HCT116 (cell line): ENCODE data around the gene PDE8A. TPM values are rescaled to one million over a fixed set of nuclear protein-coding genes. Genes with fewer than 3 reads are reported as not detected.

Source experiments
- ATAC-seq: fragments of 200-7000 bp; cut with Tn5 transposase; 2 replicates; pipeline ENCODE4 v1.9.1; 2020; ENCODE audit warnings: mild to moderate bottlenecking, moderate library complexity
- BruUV-seq: library from RNA; stranded (reverse); fragments of 400-500 nt; replicated peaks from 2 replicates; lab custom pipeline; 2021; lab: Mats Ljungman, UMichigan
- CTCF ChIA-PET: fragments of 300-600 bp; sonication (Branson Sonifier 250); formaldehyde crosslinking; loops from one replicate; lab custom pipeline; 2021; ENCODE audit warnings: antibody characterized with exemption; lab: Charles Lee
- POLR2A ChIA-PET: fragments of 300-600, 350-600 bp; sonication (Branson Sonifier 250); formaldehyde crosslinking; loops from one replicate; lab custom pipeline; 2021; ENCODE audit warnings: antibody characterized with exemption; lab: Charles Lee
- RAD21 ChIA-PET, 2 experiments: fragments of 300-600 bp; sonication (Branson Sonifier 250); formaldehyde crosslinking; loops; one replicate each; lab custom pipeline; 2023; ENCODE audit warnings: low total read pairs in 2 of 2; ENCODE audit not compliant: uncharacterized antibody in 2 of 2, unreplicated experiment in 2 of 2, low non-redundant PET in 1 of 2; lab: Charles Lee
- DNase-seq: peaks from one replicate; pipeline ENCODE4 v3.0.0-alpha.2; 2010; ENCODE audit warnings: low read depth, low spot score
- H2AFZ ChIP-seq: fragments of 200-600 bp; shearing (Covaris generic), sonication (generic); 2 replicates; pipeline ENCODE4 v1.6.1; 2017; ENCODE audit warnings: low read depth, mixed run types, mixed read lengths, antibody characterized with exemption, low read length; ENCODE audit not compliant: poor library complexity, severe bottlenecking
- H3K27ac ChIP-seq: 2 replicates; pipeline ENCODE4 v1.5.1; 2012; ENCODE audit warnings: low read depth, low read length
- H3K27me3 ChIP-seq: fragments of 200-600 bp; sonication (generic); 2 replicates; pipeline ENCODE4 v1.6.1; 2016; ENCODE audit warnings: mixed run types, low read length, mixed read lengths; ENCODE audit not compliant: insufficient read depth
- H3K36me3 ChIP-seq, 2 experiments: fragments of 200-500 bp in 1 of 2; fragments of 200-600 bp in 1 of 2; sonication (Bioruptor generic) in 1 of 2; sonication (generic) in 1 of 2; 2 replicates each; pipeline versions ENCODE4 v1.5.1 to v1.6.1; 2014 to 2016; ENCODE audit warnings: low read length in 2 of 2, inconsistent platforms in 1 of 2, mixed read lengths in 1 of 2, mixed run types in 1 of 2; ENCODE audit not compliant: insufficient read depth in 2 of 2, control insufficient read depth in 1 of 2
- H3K4me1 ChIP-seq, 2 experiments: fragments of 200-600 bp in 1 of 2; sonication (generic) in 1 of 2; 2 replicates each; pipeline versions ENCODE4 v1.5.1 to v1.6.1; 2012 to 2017; ENCODE audit warnings: low read length in 2 of 2, inconsistent platforms in 1 of 2, mild to moderate bottlenecking in 1 of 2, mixed read lengths in 1 of 2, mixed run types in 1 of 2, moderate library complexity in 1 of 2; ENCODE audit not compliant: insufficient read depth in 2 of 2, control insufficient read depth in 1 of 2
- H3K4me2 ChIP-seq: fragments of 200-600 bp; sonication (generic); 2 replicates; pipeline ENCODE4 v1.6.1; 2017; ENCODE audit warnings: mixed run types, low read length, mixed read lengths
- H3K4me3 ChIP-seq, 2 experiments: fragments of 200-600 bp in 1 of 2; sonication (generic) in 1 of 2; replicated peaks in 1 of 2; 2 replicates each; pipeline ENCODE4 v1.5.1; 2011 to 2016; ENCODE audit warnings: low read length in 2 of 2, control low read depth in 1 of 2, low read depth in 1 of 2, mild to moderate bottlenecking in 1 of 2, mixed read lengths in 1 of 2, mixed run types in 1 of 2
- H3K79me2 ChIP-seq: fragments of 200-600 bp; sonication (generic); 2 replicates; pipeline ENCODE4 v1.6.1; 2017; ENCODE audit warnings: mild to moderate bottlenecking, mixed run types, low read length, moderate library complexity, mixed read lengths; ENCODE audit not compliant: insufficient read depth
- H3K9ac ChIP-seq: fragments of 200-600 bp; sonication (generic); 2 replicates; pipeline ENCODE4 v1.6.1; 2016; ENCODE audit warnings: low read length, mixed read lengths
- H3K9me2 ChIP-seq: fragments of 200-600 bp; sonication (generic), shearing (Covaris generic); 2 replicates; pipeline ENCODE4 v1.6.1; 2017; ENCODE audit warnings: mixed run types, mild to moderate bottlenecking, moderate library complexity; ENCODE audit not compliant: insufficient read depth
- H3K9me3 ChIP-seq, 2 experiments: fragments of 200-500 bp in 1 of 2; fragments of 200-600 bp in 1 of 2; sonication (Bioruptor generic) in 1 of 2; sonication (generic) in 1 of 2; 2 replicates each; pipeline ENCODE4 v1.6.1; 2014 to 2017; ENCODE audit warnings: low read length in 2 of 2, mixed read lengths in 2 of 2, inconsistent platforms in 1 of 2, low read depth in 1 of 2, mild to moderate bottlenecking in 1 of 2, mixed run types in 1 of 2, moderate library complexity in 1 of 2; ENCODE audit not compliant: control insufficient read depth in 1 of 2, insufficient read depth in 1 of 2
- H4K20me1 ChIP-seq: fragments of 200-600 bp; sonication (generic), shearing (Covaris generic); 2 replicates; pipeline ENCODE4 v1.6.1; 2017; ENCODE audit warnings: mixed run types, mild to moderate bottlenecking, moderate library complexity; ENCODE audit not compliant: insufficient read depth
- CEBPB ChIP-seq: IDR thresholded peaks from 2 replicates; pipeline ENCODE4 v1.6.1; 2012; ENCODE audit warnings: low read depth
- EGR1 ChIP-seq: IDR thresholded peaks from 2 replicates; pipeline ENCODE4 v1.6.1; 2012; ENCODE audit warnings: low read depth
- EZH2phosphoT487 ChIP-seq: fragments of 200-600 bp; IDR thresholded peaks from 2 replicates; pipeline ENCODE4 v1.6.1; 2018; ENCODE audit warnings: antibody characterized with exemption, borderline replicate concordance
- POLR2AphosphoS5 ChIP-seq: IDR thresholded peaks from 2 replicates; pipeline ENCODE4 v1.6.1; 2011; ENCODE audit warnings: mild to moderate bottlenecking, low read depth, low read length, moderate library complexity
- REST ChIP-seq: IDR thresholded peaks from 2 replicates; pipeline ENCODE4 v1.6.1; 2012; ENCODE audit warnings: low read depth
- SRF ChIP-seq: IDR thresholded peaks from 2 replicates; pipeline ENCODE4 v1.6.1; 2012; ENCODE audit warnings: low read depth
- TCF7L2 ChIP-seq: IDR thresholded peaks from 2 replicates; pipeline ENCODE4 v1.7.0; 2011; ENCODE audit warnings: borderline replicate concordance, inconsistent platforms; ENCODE audit not compliant: insufficient read depth, insufficient read length; ENCODE audit errors: extremely low read depth
- ZFX ChIP-seq: fragments of 450-650 bp; IDR thresholded peaks from 2 replicates; pipeline ENCODE4 v1.6.1; 2017
- intact Hi-C: fragments of 100-400 bp; cut with micrococcal nuclease; formaldehyde crosslinking; loops from 2 replicates; pipeline ENCODE4 v1.10.0; 2022
- total RNA-seq: library from RNA; stranded (reverse); gene quantifications from one replicate; pipeline ENCODE4 v1.2.1, GENCODE V29; 2021; ENCODE audit not compliant: unreplicated experiment
- TF ChIP-seq, protein P1 (sequence below), 3 experiments: fragments of 200-600 bp in 1 of 3; sonication (generic) in 1 of 3; IDR thresholded peaks in 2 of 3; conservative IDR thresholded peaks in 1 of 3; 2 replicates each; pipeline ENCODE4 v1.5.1; 2012 to 2017; ENCODE audit warnings: low read depth in 2 of 3, low read length in 2 of 3, antibody characterized with exemption in 1 of 3, borderline replicate concordance in 1 of 3, control low read depth in 1 of 3, mild to moderate bottlenecking in 1 of 3, mixed read lengths in 1 of 3, mixed run types in 1 of 3, moderate library complexity in 1 of 3; ENCODE audit not compliant: insufficient read depth in 1 of 3
- TF ChIP-seq, protein P2 (sequence below): IDR thresholded peaks from 2 replicates; pipeline ENCODE4 v1.6.1; 2012

The PDE8A gene
- total RNA-seq, 1 experiment from 2014 or later = 37.8 TPM

DNA sequence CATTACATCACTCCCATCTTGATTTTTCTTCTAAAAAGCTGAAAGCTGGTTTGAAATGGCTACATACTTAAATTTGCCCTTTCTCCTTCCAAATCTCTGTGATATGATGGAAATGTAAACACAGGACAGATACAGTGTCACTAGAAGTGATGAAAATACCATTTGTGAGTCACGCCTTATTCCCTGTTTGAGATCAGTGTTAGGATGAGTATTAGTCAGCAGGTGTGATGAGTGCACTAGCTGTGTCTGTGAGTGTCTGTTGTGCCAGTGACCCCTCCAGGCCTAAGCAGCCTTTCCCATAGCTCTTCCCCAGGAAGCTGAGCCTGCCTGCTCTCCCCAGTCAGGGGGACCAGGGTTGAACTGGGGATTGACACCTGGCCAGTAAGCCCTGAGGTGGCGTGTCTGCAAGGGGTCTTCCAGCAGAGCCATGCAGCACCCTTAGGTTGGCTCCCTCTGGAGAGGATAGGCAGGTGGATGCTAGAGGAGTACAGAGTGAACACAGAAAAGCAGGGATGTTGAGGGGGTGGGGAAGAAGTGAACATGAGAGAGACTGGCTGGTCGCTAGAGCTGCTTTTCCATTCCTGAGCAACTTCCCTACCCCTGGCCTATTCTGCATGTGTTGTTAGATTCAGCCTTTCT lies 92.0 kb downstream of the PDE8A start:
- Histone ChIP-seq H3K9me2 (no peaks in the 10 kb centered on the region), H3K9me3 (no peaks in the 10 kb centered on the region), H3K79me2 (no peaks in the 10 kb centered on the region), H3K27me3 (no peaks in the 10 kb centered on the region), H3K9ac (no peak overlapping the region), H3K4me2 (no peak overlapping the region), H4K20me1 (no peaks in the 10 kb centered on the region), H2AFZ (no peak overlapping the region), H3K36me3 (0 out of 4 replicates have a peak, but pooled peaks cover 0 to 3% of the 10 kb centered on the region in 2 experiments), H3K27ac (no peak overlapping the region), H3K4me3 (no peak overlapping the region), H3K4me1 (no peaks in the 10 kb centered on the region; a peak in 1 of 4 replicates)
- intact Hi-C loops = no loop called here
- BruUV-seq = no TSS peak
- ChIA-PET CTCF (no interaction called here), RAD21 (no interaction called here), POLR2A (no interaction called here)
- DNase-seq = no peak
- ATAC-seq = no peak
- TF ChIP-seq EZH2phosphoT487 (no peak), SRF (no peak), POLR2AphosphoS5 (no peak), REST (no peak), EGR1 (no peak), CEBPB (no peak), TCF7L2 (no peak), ZFX (no peak)
- TF ChIP-seq, protein P1, sequence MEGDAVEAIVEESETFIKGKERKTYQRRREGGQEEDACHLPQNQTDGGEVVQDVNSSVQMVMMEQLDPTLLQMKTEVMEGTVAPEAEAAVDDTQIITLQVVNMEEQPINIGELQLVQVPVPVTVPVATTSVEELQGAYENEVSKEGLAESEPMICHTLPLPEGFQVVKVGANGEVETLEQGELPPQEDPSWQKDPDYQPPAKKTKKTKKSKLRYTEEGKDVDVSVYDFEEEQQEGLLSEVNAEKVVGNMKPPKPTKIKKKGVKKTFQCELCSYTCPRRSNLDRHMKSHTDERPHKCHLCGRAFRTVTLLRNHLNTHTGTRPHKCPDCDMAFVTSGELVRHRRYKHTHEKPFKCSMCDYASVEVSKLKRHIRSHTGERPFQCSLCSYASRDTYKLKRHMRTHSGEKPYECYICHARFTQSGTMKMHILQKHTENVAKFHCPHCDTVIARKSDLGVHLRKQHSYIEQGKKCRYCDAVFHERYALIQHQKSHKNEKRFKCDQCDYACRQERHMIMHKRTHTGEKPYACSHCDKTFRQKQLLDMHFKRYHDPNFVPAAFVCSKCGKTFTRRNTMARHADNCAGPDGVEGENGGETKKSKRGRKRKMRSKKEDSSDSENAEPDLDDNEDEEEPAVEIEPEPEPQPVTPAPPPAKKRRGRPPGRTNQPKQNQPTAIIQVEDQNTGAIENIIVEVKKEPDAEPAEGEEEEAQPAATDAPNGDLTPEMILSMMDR (IDR thresholded peaks at IDR 0.05 in 2 of 3, conservative IDR thresholded peaks at IDR 0.05 in 1 of 3; ENCODE audit: borderline replicate concordance in 1 of 3, insufficient read depth in 1 of 3, low read depth in 2 of 3, low read length in 2 of 3) = no peak
- TF ChIP-seq, protein P2, sequence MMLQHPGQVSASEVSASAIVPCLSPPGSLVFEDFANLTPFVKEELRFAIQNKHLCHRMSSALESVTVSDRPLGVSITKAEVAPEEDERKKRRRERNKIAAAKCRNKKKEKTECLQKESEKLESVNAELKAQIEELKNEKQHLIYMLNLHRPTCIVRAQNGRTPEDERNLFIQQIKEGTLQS = no peak
- TF ChIP-seq, all 23 proteins: peak for 0
